ENCODE data around the gene MEF2D.

- TF ChIP-seq CTCF (optimal IDR thresholded peaks at IDR 0.05 in 1 of 3, IDR thresholded peaks at IDR 0.05 in 1 of 3, conservative IDR thresholded peaks at IDR 0.05 in 1 of 3; ENCODE audit: extremely low read depth in 1 of 3, insufficient read depth in 2 of 3, low read length in 3 of 3) (no peak), EZH2 (IDR thresholded peaks at IDR 0.05; ENCODE audit: low read length) (no peak)
Measured at GRCh38 chr1:156484480-156485058, 16.0 kb downstream of the MEF2D start.

Measured in keratinocyte (primary cell).